GM21619 (cell line): Measurements from ENCODE around the gene CAVIN1.
"Not testable (repeated sequence)": the region's sequence is repeated elsewhere in the genome, so short reads cannot be mapped to it uniquely, and the experiment has no call there.

Experiments used
- ATAC-seq: cut with Tn5 transposase; IDR thresholded peaks from one replicate; pipeline ENCODE4 v1.9.1; 2021; ENCODE audit not compliant: unreplicated experiment

The CAVIN1 gene

DNA sequence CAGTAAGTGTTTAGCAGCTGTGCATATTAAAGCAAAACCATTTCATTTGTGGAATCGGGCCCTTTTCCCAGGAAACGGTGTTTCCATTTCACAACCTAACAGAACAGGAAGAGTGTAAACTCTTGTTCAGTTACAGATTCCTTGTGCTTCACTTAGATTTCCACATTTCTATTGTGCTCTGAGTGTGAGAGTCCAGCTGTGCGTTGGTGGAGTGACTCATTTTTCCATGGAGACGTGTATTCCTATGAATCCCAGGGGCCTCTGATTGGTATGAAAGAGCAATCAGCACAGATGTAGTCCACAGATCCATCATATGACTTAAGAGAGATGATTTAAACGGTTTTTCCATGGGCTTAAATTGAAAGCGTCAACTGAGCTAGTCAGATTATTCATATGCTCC lies 13.3 kb upstream of the CAVIN1 start:
- no peak for ATAC-seq

DNA sequence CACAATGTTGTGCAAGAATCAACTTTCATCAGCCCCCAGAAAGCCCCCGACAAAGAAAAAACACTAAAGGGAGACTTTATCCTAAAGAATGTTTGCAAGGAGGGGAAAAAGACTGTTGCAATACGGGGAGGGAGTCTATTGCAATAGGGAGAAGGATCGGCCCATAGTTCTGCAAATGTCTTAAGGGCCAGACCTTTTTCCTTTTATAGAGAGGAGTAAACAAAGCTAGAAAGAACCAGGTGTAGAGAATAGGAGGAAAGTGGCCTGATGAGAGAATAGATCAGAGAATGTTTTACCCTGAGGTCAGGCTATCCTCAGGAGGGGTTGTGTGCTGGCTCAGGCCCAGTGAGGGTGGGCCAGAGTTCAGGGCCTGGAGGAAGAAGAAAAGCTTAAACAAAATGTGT lies 8.7 kb upstream of the CAVIN1 start:
- ATAC-seq, result no peak

DNA sequence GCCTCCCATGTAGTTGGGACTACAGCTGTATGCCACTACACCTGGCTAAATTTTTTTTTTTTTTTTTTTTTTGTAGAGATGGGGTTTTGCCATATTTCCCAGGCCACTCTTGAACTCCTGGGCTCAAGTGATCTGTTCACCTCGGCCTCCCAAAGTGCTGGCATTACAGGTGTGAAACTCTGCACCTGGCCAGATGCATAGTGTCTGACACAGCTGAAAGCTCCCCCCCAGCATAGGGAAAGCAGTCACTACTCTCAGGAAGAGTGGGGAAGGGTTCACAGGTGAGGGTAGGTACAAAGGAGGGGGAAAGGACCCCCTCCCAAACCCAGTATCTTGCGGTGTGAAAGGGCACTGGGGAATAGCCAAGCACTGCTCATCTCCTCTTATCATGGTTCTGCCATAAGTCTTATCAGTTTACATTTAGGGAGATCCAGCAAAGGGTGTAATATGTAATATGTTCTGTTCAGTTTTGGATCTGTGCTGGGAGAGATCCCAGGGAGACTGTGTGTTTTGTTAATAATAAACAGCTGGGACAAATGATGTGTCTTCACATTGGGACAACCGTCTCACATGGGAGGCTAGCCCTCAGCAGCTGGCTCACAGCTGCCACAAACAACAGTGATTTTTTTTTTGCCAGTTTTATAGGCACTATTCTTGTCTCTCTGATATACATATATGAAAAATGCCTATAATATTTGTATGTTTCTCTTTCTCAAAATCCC lies 6.8 kb upstream of the CAVIN1 start:
- no peak for ATAC-seq

DNA sequence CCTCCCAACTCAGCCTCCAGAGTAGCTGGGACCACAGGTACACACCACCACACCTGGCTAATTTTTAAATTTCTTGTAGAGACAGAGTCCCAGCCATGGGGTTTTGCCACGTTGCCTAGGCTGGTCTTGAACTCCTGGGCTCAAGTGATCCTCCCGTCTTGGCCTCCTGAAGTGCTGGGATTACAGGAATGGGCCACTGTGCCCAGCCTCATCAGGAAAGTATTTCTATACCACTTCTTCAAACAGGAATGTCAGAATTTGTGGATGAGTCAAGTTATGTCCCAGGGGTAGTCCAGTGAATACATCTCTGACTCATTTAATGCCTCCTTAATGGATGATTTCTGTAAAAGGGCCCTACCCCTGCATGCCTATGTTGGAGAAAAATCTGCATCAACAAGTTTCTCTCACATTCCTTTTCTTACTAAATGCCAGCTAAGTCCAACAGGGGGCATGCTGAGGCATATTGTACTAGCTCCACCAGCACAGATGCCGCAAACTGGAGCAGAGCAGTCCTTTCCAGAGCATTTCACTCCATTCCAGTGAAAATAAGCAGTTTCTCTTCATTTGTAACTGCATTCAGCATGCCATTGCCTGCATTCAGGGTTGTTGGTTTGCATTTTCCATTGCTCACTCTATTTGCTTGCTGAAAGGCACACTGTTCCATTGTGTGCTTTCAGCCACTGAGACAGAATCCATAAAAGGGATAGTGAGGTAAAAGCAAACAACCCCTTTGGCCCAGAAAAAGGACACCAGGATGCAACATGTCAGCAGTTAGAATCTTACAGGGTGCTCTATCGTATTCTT lies 5.3 kb upstream of the CAVIN1 start:
- no peak for ATAC-seq

DNA sequence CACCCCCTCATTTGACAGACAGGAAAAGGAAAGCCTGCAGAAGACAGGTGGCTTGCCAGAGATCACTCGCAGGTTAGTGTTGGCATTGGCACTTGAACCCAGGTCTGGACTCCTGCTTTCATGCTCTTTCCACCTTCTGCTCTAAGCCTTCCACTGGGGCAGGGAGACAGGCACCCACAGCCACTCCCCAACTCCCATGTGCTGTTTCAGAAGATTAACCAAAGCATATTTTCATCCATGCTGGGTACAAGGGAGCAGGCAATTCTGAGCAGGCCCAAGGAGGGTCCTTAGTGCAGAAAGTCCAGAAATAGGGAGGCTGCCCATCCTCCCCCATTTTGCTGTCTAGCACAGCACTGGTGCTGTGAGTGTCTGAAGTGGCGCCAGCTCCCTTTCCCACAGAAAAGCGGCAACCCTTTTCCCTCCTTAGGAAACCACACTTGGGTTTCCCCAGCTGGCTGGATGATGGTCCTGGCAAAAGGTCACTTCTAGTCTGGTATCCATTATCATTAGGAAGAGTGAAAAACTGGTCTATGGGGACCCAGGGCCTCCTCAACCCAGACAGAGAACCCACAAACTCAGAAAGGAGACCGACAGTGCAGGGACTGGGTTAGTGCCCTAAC lies 2.0 kb upstream of the CAVIN1 start:
- no peak for ATAC-seq

DNA sequence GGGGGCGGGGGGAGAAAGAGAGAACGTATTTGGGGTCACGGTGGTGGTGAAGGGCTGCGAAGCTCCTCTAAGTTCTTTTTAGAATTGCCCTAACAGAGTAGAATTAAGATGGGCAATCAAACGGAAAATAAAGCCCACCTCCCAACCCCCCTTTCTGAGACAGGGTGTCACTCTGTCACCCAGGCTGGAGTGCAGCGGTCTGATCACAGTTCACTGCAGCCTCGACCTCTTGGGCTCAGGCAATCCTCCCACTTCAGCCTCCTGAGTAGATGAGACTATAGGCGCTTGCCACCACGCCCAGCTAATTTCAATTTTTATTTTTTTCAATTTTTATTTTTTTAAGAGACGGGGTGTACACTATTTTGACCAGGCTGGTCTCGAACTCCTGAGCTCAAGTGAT lies 710 bp upstream of the CAVIN1 start:
- no peak for ATAC-seq

DNA sequence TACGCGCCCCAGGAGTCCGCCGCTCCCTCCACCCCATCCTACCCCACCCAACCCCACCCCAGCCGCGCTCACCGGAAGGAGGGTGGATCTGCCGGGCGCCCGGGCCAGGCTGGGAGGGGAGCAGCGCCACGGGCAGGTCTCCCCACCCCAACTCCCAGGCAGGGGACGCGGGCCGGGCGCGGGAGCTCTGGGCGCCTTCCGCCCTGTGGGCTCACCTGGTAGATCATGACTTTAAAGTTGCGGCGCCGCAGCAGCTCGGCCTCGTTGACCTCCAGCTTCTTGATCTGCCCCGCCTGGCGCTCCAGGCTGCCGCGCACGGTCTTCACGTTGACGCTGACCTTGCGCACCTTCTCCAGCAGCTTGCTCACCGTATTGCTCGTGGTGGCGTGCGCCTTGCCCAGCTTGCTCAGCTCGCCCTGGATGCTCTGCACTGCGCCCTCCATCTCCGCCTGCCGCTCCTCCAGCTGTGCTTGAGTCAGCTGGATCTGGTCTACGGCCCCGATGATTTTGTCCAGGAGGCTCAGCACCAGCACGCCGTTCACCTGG lies 571 bp downstream of the CAVIN1 start:
- ATAC-seq, result no peak

DNA sequence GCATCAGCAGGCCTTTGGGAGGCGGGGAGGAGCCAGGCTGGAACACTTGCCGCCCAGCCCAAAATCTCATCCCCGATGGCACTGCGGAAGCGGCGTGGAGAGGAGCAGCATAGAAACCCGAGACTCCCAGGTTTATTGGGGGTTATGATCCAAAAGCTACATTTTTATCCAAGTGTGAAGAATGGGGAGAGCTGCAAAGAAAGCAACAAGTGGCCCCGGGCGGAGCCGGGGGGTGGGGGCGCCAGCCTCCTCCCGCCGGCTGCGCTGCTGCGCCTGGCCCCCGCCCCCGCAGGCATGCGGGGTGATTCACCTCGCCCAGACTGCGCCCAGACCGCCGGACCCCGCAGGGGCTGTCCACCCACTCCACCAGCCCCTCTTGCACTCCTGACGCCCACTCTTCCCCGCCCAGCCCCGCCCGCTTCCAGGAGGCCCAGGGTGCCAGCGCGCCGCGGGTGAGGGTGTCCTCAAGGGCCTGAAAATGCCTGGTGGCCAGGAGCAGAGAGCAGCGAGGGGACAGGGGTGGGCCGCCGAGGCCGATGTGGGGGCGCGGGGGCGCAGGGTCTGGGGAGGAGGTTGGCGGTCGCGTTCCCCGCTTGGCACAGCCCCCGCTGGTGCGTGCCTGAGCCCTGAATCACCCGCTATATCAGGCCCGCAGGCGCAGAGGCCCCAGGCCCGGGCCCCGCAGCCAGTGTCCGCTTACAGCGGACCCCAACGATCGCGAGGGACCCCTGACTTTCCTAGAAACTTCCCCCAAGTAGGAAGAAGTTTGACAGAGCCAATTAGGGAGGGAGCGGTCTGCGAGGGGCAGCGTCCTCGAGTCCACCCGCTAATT lies 1.3 kb downstream of the CAVIN1 start:
- ATAC-seq, result no peak

DNA sequence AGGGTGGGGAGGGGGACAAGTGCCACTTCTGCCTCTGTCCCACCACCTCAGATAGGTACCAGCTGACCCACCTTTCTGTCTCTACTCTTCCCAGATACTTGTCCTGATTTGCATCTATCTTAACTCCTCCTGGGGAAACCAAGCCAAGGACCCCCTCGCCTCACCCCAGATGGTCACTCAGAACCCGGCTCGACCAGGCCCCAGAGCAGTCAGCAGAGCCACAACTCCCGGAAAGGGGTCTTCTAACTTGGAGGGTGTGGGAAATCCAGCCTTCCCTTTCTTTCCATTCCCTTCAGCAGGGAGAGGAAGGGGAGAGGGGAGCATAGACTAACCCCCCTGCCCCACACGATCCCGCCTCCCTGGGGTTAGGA lies 1.9 kb downstream of the CAVIN1 start:
- no peak for ATAC-seq

DNA sequence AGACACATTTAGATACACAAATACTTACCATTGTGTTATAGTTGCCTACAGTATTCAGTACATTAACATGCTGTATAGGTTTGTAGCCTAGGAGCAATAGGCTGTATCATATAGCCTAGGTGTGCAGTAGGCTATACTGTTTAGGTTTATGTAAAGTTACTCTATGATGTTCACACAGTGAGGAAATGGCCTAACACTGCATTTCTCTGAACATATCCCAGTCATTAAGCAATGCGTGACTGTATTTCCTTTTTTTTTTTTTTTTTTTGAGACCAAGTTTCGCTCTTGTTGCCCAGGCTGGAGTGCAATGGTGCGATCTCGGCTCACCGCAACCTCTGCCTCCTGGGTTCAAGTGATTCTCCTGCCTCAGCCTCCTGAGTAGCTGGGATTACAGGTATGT lies 5.1 kb downstream of the CAVIN1 start:
- ATAC-seq, result not testable (repeated sequence)

DNA sequence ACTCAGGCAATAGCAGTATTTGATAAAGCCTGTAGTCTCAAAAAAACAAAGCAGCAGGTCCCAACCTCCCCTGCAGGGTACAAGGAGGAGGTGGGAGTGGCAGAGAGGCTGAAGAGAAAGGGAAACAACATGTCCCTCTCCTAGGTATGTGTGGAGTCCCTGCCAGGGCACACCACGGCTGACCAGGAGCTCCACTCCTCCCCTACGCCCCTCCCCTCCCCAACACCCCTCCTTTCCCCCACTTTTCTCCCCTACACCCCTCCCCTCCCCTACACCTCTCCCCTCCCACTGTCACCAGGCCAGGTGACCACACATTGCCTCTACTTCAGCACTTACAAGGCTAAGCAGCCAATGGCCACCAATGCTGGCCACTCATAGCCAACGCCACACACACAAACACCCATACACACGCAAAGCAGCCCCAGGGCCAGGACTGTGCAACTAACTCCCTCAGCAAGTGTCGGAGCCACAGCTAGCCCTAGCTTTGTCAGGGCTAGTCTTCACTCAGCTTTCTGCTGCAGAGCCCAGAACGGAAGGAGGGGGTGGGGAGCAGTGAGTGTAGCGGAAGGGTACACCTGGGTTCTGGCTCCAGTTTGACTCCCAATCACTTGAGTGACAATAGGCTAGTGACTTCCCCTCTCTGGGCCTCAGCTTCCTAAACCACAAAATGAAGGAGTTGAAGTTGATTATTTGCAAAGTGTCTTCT lies 8.2 kb downstream of the CAVIN1 start:
- ATAC-seq, result no peak

DNA sequence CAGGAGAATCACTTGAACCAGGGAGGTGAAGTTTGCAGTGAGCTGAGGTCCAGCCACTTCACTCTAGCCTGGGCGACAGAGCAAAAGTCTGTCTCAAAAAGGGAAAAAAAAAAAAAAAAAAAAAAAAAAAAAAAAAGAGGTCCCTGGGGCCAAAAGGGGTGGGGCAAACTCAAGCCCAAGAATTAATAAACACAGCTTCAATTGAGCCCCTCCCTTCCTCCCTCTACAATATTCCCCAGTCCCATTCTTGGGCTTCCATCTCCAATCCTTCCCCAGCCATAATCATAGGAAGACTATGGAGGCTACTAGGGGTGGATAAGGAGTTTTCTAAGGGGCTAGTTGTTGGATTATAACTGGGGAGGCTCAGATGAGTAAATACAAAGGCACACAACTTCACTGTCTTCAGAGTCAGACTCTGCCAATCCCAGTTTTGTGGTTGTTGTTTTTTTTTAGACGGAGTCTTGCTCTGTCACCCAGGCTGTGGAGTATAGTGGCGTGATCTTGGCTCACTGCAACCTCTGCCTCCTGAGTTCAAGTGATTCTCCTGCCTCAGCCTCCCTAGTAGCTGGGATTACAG lies 9.5 kb downstream of the CAVIN1 start:
- no peak for ATAC-seq

DNA sequence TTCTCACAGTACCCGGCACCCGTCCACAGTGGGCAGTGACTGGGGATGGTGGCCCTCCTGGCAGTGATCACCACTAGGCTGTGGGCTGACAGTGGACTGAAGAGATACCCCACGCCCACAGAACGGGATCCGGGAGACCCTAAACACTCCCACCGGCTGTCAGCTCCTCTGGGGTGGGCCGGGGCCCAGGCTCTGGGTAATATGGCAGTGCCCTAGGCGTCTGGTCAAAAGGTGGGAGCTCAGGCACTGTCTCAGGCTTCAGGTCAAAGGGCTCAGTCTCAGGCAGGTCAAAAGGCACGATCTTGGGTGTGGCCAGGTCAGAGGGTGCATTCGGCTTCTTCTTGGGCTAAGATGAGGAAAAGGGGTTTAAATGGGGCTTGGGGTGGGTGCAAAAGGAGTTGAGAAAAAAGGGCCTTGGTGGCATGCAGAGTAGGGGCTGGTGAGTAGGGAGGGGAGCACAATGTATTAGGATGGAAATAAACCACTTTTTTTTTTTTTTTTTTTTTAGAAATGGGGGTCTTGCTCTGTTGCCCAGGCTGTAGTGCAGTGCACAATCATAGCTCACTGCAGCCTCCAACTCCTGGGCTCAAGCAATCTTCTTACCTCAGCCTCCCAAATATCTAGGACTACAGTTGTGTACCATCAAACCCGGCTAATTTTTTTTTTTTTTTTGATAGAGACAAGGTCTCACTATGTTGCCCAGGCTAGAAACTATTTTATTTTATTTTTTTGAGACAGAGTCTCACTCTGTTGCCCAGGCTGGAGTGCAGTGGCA lies 11.0 kb downstream of the CAVIN1 start:
- ATAC-seq, result no peak

DNA sequence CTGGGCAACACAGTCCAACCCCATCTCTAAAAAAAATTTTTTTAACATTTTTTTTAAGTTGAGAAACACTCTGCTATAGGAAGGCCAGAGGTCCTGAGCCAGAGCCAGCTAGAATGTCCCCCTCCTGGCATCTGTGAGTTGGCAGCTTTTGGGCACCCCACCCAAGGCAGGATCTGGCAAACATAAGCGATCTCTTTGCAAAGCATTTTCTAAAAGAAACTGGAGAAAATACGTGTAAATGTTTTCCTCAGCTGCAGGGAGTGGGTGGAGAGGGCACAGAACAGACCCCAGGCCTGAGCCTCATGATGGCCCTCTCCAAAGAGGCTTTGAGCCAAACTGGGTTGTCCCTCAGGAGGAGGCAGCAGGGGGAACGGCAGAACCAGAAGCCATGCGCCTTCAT lies 11.7 kb downstream of the CAVIN1 start:
- ATAC-seq, result no peak

DNA sequence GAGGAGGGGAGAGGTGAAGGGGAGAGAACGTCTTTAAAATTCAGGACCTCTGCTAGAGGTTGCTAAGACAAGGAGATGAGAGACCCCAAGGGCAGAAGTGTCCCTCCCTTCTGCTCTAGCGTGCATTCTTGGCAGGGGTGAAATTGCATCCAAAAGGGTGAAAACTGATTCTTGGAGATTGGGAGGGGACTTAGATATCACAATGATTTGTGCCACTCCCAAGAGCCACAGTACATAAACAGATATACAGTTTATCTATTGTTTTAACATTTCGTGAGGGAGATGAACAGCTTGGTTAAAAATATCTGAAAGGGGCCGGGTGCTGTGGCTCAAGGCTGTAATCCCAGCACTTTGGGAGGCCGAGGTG lies 12.8 kb downstream of the CAVIN1 start:
- no peak for ATAC-seq

DNA sequence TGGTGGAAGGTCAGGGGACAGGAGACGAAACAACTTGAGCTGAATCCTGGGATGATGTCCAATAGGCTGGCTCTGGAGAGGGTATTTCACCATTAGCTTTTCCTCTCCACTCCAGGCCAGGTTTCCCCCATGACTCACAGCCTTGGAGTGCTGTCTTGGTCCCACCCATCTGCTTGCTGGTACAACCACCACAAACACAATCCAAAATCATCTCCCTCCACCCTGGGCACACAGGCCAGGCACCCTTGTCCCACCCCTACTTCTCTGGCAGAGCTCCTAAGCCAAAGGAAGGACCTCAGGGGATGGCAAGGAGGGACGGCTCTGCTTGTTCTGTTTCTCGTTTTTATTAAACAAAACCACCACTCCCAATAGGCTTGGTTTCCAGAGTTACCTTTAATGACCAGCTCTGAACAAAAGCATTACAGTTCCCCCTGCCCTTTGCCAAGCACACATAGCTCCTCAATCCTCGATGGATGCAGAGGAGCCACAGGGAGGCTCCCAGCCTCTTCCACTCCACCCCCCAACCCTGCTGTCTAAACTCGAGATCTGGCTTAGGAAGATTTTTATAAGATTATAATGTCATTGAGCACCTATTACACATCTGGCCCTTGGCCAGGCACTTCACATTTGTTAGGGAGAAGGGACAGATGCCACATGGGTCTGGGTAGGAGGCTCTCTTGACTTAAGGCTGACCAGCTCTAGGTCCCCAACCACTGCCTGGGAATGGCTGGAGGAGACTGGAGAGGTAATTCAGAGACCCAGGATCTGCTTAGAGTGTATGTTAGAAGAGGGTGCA lies 13.3 kb downstream of the CAVIN1 start:
- ATAC-seq, result no peak

DNA sequence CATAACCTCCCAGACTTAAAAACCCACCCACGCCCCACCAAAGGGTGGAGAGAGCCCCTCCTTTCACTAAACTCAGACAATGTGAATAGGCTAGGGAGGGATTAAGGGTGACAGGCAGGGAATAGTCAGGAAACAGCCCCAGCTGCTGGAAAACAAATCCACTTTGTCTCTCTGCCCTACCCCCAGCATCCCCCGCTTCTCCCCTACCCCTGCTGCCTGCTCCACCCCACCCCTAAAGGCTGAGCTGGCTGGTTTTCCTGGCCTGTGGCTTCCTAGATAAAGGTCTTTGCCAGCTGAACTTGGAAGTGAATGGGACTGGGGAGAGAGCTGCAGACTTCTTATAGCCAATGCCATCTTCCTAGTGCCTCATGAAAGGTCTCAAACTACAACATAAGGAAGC lies 15.0 kb downstream of the CAVIN1 start:
- ATAC-seq, result no peak

DNA sequence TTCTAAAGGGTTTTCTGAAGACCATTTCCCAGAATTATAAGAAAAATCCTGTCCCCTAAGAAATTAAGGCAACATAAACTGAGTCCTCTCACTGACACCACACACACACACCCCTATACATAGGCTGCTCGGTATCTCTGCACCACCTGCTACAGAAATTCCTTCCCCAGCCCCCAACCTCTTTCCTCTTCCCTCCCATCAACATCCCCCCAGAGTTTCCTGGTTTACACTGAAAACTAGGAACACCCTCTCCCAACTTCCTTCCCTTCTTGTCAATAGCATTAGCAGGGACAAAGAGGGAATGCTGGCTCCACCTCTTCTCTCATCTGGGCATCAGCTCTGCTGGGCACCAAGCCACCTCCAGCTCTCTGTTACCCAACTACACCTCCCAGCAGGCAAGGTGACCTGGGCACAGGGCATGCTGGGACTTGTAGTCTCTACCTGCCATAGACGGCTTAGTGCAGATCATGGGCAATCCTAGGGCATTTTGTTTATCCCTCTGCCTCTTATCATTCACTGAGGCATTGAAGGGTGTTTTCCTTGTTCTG lies 15.7 kb downstream of the CAVIN1 start:
- no peak for ATAC-seq
